ENCODE results near the gene GCNT2.
"Not testable (repeated sequence)": the region's sequence is repeated elsewhere in the genome, so short reads cannot be mapped to it uniquely, and the experiment has no call there.

The GCNT2 gene

GRCh38 chr6:10580570-10580969, 59.4 kb downstream of the GCNT2 start:
- no peak for DNase-seq (ENCODE audit: low read depth)

GRCh38 chr6:10581402-10581801, 60.3 kb downstream of the GCNT2 start:
- DNase-seq (ENCODE audit: low read depth): not testable (repeated sequence)

DNA sequence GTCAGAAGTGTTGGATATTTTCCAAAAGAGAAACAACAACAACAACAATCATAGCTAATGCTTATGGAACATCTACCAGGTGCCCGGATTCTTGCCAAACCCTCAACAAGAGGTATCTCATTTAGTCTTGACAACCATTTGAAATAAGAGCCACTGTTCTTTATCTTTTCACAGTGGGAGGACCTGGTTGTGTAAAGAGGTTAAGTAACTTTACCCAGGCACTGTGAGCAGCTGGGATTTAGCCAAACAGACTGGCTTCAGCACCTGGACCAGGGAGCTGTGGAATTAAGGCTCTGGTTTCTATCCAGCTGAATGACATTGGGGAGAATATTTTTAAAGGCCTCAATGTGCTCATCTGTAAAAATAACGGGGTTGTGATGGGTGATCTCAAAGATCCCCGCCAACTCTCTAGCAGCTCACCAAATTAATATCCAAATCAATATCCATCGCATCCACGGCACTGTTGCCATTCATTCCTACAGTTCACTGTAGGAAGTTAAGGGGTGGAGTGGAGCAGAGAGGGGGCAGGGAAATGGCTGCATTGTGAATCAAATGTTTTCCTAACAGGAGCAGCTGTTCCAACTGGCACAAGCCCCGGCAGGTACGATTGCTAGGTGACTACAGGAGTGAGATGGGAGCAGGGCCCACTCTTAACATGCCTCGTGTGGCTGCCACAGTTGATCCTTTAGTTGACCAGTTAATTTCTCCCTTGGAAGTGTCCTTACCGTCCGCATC, 61.8 kb downstream of the GCNT2 start:
- DNase-seq (ENCODE audit: low read depth): no peak

DNA sequence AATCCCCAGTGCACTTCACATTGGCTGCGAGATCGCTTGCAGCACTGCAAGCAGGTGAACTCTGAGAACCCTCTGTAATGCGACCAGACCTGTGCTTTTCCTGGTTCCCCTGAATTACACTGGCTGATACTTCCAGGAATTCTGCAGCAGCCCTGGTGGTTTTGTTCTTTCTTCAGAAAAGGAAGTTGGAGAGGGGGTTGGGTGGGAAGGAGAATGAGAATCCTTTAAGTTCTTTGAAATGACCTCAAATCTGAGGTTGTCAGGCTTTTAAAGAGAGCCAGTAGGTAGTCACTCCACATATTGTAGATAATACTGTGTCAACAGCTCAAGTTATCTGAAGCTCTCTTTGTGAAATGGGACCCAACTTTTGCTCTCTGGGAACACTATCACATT, 62.4 kb downstream of the GCNT2 start:
- DNase-seq (ENCODE audit: low read depth): no peak

- no peak for DNase-seq (ENCODE audit: low read depth)
Observed at GRCh38 chr6:10584607-10585006, 63.5 kb downstream of the GCNT2 start.

DNA sequence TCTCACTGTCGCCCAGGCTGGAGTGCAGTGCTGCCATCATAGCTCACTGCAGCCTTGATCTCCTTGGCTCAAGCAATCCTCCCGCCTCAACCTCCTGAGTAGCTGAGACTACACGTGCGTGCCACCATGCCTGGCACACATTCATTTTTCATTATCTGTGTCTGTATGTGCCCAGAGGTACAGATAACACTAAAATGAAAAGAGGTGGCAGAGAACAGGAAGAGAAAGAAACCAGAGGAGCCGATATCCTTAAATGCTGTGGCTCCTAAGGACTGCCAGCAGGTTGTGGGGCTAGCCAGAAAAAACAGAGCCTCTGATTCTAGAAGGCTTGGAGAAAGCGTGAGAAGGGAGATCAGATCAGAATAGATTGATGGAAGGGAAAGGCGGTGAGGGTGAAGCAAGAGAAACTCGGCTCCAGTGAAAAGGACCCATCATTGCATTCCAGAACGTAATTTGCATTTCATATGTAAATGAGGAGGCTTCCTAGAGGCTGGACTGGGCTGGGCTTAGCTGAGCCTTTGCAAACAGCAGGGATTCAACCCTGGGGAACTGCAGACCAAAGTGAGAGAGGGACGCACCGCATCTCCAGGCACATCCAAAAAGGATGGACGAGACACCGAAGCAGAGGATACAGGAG, 64.2 kb downstream of the GCNT2 start:
- DNase-seq (ENCODE audit: low read depth): no peak

DNA sequence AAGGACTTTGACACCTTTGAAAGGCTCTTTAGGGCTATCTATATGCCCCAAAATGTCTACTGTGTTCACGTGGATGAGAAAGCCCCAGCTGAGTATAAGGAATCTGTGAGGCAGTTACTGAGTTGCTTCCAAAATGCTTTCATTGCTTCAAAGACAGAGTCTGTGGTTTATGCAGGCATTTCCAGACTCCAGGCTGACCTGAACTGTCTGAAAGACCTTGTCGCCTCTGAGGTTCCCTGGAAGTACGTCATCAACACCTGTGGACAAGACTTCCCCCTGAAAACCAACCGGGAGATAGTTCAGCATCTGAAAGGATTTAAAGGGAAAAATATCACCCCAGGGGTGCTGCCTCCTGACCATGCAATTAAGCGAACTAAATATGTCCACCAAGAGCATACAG, 65.2 kb downstream of the GCNT2 start:
- DNase-seq (ENCODE audit: low read depth): no peak

- no peak for DNase-seq (ENCODE audit: low read depth)
Observed at GRCh38 chr6:10587656-10588406, 66.7 kb downstream of the GCNT2 start.

DNA sequence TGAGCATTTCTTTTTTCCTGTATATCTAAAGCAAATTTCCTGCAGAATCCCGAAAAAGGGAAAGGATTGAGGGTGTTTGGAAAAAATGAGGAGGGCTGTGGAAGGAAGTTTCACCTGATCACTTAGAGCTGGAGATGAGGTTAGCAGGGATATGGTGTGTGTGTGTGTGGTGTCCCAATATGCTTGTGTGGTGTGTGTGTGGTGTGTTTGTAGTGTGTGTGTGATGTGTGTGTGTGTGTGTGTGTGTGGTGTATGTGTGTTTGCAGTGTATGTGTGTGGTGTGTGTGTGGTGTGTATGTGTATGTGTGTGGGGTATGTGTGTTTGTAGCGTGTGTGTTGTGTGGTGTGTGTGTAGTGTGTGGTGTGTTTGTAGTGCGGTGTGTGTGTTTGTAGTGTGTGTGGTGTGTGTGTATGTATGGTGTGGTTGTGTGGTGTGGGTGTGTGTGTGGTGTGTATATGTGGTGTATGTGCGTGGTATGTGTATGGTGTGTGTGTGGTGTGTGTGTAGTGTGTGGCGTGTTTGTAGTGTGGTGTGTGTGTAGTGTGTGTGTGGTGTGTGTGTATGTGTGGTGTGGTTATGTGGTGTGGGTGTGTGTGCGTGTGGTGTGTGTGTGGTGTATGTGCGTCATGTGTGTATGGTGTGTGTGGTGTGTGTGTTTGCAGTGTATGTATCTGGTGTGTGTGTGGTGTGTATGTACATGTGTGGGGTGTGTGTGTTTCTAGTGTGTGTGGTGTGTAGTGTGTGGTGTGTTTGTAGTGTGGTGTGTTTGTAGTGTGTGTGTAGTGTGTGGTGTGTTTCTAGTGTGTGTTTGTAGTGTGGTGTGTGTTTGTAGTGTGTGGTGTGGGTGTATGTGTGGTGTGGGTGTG, 67.6 kb downstream of the GCNT2 start:
- DNase-seq (ENCODE audit: low read depth): no peak

DNA sequence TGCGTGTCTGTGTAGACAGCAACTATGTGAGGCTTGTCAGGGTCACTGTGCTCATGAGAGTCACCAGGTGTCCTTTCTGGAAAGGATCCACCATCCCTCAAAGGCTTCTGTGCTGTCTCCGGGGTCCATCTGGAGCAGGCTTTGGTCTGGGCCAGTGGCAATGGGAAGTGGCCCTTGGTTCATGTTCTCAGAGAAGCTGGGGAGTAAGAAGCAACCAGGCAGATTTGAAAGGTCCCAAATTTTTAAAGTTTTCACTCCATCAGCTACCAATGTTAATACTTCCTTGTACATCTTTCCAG, 68.2 kb downstream of the GCNT2 start:
- no peak for DNase-seq (ENCODE audit: low read depth)

DNA sequence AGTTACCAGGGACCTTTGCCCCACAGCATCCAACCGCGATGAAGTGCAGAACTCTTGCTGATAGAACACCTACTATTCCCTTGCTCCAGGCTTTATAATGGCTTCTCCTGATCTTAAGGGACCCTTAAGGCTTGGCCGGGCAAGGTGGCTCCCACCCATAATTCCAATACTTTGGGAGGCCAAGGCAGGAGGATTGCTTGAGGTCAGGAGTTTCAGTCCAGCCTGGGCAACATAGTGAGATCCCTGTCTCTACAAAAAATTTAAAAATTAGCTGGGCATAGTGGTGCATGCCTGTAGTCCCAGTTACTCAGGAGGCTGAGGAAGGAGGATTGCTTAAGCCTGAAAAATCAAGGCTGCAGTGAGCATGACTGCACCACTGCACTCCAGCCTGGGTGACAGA, 68.8 kb downstream of the GCNT2 start:
- DNase-seq (ENCODE audit: low read depth): no peak

DNA sequence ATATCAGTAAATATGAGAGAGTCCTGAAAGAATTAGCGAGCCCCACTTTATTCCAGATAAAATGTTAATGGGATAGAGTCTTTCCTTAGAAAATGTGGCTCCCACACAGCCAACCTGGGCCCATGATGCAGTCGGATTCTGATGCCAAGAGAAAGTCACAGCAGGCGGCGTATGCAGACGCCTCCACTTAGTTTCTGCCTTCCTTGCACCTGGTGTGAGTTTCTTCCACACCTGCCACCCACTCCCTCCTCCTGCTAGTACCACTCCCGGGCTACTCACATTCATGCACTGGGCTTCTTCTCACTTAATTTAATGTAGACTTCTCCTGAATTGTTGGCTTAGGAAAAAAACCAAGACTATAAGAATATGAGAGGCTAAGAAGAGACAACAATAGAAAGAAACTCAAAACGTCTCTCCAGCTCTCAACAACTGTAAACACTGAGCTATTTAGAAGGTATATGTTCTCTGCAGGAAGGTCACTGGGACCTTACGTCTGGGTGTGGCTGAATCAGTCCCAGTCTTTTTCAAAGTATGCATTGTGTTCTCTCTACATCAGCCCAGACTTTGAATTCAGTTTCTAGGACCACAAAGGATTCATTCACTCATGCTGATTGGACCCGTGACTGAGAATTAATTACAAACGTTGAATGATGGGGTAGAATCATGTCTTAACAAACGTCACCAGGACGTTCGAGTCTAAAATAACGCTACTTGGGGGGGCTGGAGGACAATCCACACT, 70.4 kb downstream of the GCNT2 start:
- no peak for DNase-seq (ENCODE audit: low read depth)

- DNase-seq (ENCODE audit: low read depth): no peak
Observed at GRCh38 chr6:10595731-10596664, 74.8 kb downstream of the GCNT2 start.

GRCh38 chr6:10597499-10598001, 76.4 kb downstream of the GCNT2 start:
- no peak for DNase-seq (ENCODE audit: low read depth)

- no peak for DNase-seq (ENCODE audit: low read depth)
Observed at GRCh38 chr6:10598084-10598960, 77.2 kb downstream of the GCNT2 start.

DNA sequence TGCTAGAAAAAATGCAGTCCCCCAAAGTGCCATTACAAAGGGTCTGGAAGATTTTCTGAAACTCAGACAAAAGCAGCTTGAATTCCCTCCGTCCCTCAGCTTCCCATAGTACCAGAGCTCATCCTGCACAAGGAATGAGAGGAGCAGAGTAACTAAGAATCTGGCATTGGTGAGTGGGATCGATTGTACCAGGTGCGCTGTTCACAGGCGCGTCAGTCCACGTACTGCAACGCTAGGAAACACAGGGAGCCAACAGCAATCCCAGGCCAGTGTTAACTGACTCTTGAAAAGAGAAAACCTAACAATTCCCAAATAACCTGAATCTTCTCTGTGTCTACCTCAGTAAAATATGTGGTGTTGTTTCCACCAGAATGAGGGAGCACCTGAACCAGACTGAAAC, 77.9 kb downstream of the GCNT2 start:
- no peak for DNase-seq (ENCODE audit: low read depth)

- DNase-seq (ENCODE audit: low read depth): not testable (repeated sequence)
Observed at GRCh38 chr6:10600681-10601080, 79.5 kb downstream of the GCNT2 start.

DNA sequence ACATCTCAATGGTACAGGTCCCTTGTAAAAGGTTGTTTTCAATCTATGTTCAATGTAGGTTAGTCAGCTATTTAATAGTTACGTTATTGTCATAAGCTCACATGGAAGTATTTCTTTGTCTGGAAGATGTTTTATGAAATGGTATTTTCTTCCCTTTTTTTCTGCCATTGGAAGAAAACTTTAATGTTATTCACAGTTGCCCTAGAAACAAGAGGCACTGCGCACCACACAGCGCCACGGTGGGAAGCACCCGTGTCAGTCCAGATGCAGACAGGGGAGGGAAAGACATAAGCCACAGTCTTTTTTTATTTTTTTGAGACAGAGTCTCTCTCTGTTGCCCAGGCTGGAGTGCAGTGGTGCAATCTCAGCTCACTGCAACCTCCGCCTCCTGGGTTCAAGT, 82.1 kb downstream of the GCNT2 start:
- no peak for DNase-seq (ENCODE audit: low read depth)

- DNase-seq (ENCODE audit: low read depth): no peak
Observed at GRCh38 chr6:10609038-10609437, 87.9 kb downstream of the GCNT2 start.
